Measurements from ENCODE around the gene EML1.

DNA sequence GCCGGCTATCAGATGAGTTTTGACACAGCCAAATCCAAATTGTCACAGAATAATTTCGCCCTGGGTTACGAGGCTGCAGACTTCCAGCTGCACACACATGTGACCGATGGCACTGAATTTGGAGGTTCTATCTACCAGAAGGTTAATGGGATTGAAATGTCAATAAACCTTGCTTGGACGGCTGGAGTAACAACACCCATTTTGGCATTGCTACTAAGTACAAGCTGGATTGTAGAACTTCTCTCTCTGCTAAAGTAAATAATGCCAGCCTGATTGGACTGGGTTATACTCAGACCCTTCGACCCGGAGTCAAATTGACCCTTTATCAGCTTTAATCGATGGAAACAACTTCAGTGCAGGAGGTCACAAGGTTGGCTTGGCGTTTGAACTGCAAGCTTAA, 171.8 kb downstream of the EML1 start:
- TF ChIP-seq, protein P1, sequence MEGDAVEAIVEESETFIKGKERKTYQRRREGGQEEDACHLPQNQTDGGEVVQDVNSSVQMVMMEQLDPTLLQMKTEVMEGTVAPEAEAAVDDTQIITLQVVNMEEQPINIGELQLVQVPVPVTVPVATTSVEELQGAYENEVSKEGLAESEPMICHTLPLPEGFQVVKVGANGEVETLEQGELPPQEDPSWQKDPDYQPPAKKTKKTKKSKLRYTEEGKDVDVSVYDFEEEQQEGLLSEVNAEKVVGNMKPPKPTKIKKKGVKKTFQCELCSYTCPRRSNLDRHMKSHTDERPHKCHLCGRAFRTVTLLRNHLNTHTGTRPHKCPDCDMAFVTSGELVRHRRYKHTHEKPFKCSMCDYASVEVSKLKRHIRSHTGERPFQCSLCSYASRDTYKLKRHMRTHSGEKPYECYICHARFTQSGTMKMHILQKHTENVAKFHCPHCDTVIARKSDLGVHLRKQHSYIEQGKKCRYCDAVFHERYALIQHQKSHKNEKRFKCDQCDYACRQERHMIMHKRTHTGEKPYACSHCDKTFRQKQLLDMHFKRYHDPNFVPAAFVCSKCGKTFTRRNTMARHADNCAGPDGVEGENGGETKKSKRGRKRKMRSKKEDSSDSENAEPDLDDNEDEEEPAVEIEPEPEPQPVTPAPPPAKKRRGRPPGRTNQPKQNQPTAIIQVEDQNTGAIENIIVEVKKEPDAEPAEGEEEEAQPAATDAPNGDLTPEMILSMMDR (conservative IDR thresholded peaks at IDR 0.05 in 1 of 2, IDR thresholded peaks at IDR 0.05 in 1 of 2; ENCODE audit: extremely low read depth in 1 of 2, insufficient read depth in 1 of 2, low read depth in 1 of 2, low read length in 2 of 2): no peak
- no peak for TF ChIP-seq EZH2 (IDR thresholded peaks at IDR 0.05; ENCODE audit: borderline replicate concordance, low read length)
